GM12892 (cell line): ENCODE data around the gene A2M.

ENCODE experiments used
- POLR2A ChIP-seq: IDR thresholded peaks from 2 replicates; pipeline ENCODE4 v1.6.1; 2011; ENCODE audit warnings: low read depth, low read length, control low read depth
- POLR2AphosphoS5 ChIP-seq: IDR thresholded peaks from 2 replicates; pipeline ENCODE4 v1.6.1; 2011; ENCODE audit warnings: low read depth, low read length, control low read depth
- TAF1 ChIP-seq: IDR thresholded peaks from 2 replicates; pipeline ENCODE4 v1.6.1; 2011; ENCODE audit warnings: low read depth, mild to moderate bottlenecking, control low read depth, low read length, borderline replicate concordance

- TF ChIP-seq POLR2A, result no peak
- no peak for TF ChIP-seq POLR2AphosphoS5
- TF ChIP-seq TAF1, result no peak
Observed at GRCh38 chr12:9024512-9024911, 91.2 kb downstream of the A2M start.
